ENCODE results near the gene VRK3. TPM values are rescaled to one million over a fixed set of nuclear protein-coding genes. Genes with fewer than 3 reads are reported as not detected.
A peak's percentile ranks its signal among the peaks of the same experiment; 100 is the strongest.

Gene VRK3
- total RNA-seq, 1 donor from 2014 or later = 43.4 TPM

GRCh38 chr19:50008532-50008931 lies 16.6 kb downstream of the VRK3 start:
- peak; percentile 47 for TF ChIP-seq CTCF (conservative IDR thresholded peaks at IDR 0.05)
- Mint-ChIP-seq H3K4me1 (no peaks in the 10 kb centered on the region), H3K9me3 (no peaks in the 10 kb centered on the region), H3K4me3 (no peak overlapping the region), H3K27ac (ENCODE audit: unreplicated experiment) (no peak overlapping the region), H3K36me3 (ENCODE audit: low read depth) (no peaks in the 10 kb centered on the region), H3K27me3 (ENCODE audit: low read depth) (no peaks in the 10 kb centered on the region)
- peak; percentile 28 for DNase-seq (ENCODE audit: low read depth, low spot score)

GRCh38 chr19:50007947-50008346 lies 17.2 kb downstream of the VRK3 start:
- Mint-ChIP-seq H3K4me3 (no peak overlapping the region), H3K27ac (ENCODE audit: unreplicated experiment) (no peak overlapping the region), H3K4me1 (no peaks in the 10 kb centered on the region), H3K36me3 (ENCODE audit: low read depth) (no peaks in the 10 kb centered on the region), H3K9me3 (no peaks in the 10 kb centered on the region), H3K27me3 (ENCODE audit: low read depth) (no peaks in the 10 kb centered on the region)
- TF ChIP-seq CTCF (conservative IDR thresholded peaks at IDR 0.05) = no peak
- no peak for DNase-seq (ENCODE audit: low read depth, low spot score)

DNA sequence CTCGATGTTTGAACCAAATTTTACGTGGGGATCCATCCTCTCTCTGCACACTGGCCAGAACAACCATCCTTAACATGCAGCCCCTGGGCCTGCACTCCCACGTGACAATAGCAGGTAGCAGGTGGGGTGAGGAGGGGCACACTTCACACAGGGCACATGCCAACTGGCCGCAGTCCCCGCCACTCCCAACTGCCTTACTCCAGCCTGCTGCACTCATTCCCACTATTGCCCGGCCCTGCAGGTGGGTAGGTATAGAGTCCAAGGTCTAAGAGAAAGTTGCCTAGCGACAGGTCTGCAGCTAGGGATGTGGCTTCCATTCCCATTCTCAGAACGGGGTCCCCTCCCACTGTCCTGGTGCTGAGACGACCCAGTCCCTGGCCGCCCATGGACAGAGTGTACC lies 18.0 kb downstream of the VRK3 start:
- no peaks in the 10 kb centered on the region for H3K27me3 Mint-ChIP-seq (ENCODE audit: low read depth)
- H3K9me3 Mint-ChIP-seq = no peaks in the 10 kb centered on the region
- TF ChIP-seq CTCF (conservative IDR thresholded peaks at IDR 0.05) = no peak
- no peaks in the 10 kb centered on the region for H3K36me3 Mint-ChIP-seq (ENCODE audit: low read depth)
- DNase-seq (ENCODE audit: low read depth, low spot score) = no peak
- no peak overlapping the region for H3K4me3 Mint-ChIP-seq
- no peaks in the 10 kb centered on the region for H3K4me1 Mint-ChIP-seq
- H3K27ac Mint-ChIP-seq (ENCODE audit: unreplicated experiment) = no peak overlapping the region

- no peaks in the 10 kb centered on the region for H3K9me3 Mint-ChIP-seq
- no peak for TF ChIP-seq CTCF (conservative IDR thresholded peaks at IDR 0.05)
- H3K4me3 Mint-ChIP-seq = no peak overlapping the region
- no peaks in the 10 kb centered on the region for H3K27me3 Mint-ChIP-seq (ENCODE audit: low read depth)
- H3K4me1 Mint-ChIP-seq = no peaks in the 10 kb centered on the region
- no peaks in the 10 kb centered on the region for H3K36me3 Mint-ChIP-seq (ENCODE audit: low read depth)
- H3K27ac Mint-ChIP-seq (ENCODE audit: unreplicated experiment) = no peak overlapping the region
- DNase-seq (ENCODE audit: low read depth, low spot score) = no peak
Observed at GRCh38 chr19:50005428-50005827, 19.7 kb downstream of the VRK3 start.

GRCh38 chr19:50003810-50004419 lies 21.3 kb downstream of the VRK3 start:
- H3K27me3 Mint-ChIP-seq (ENCODE audit: low read depth) = no peaks in the 10 kb centered on the region
- H3K4me3 Mint-ChIP-seq = no peak overlapping the region
- no peaks in the 10 kb centered on the region for H3K9me3 Mint-ChIP-seq
- DNase-seq (ENCODE audit: low read depth, low spot score) = no peak
- TF ChIP-seq CTCF (conservative IDR thresholded peaks at IDR 0.05) = no peak
- no peaks in the 10 kb centered on the region for H3K4me1 Mint-ChIP-seq
- H3K27ac Mint-ChIP-seq (ENCODE audit: unreplicated experiment) = no peak overlapping the region
- no peaks in the 10 kb centered on the region for H3K36me3 Mint-ChIP-seq (ENCODE audit: low read depth)

Data from neural crest cell (in vitro differentiated cells).